ENCODE results near the gene STUM.
"Not testable (repeated sequence)": the region's sequence is repeated elsewhere in the genome, so short reads cannot be mapped to it uniquely, and the experiment has no call there.

STUM gene

GRCh38 chr1:226598455-226598849 lies 49.9 kb downstream of the STUM start:
- FAIRE-seq (no peak), DNase-seq (ENCODE audit: insufficient read length, low spot score) (no peak)
- TF ChIP-seq CTCF (IDR thresholded peaks at IDR 0.05; ENCODE audit: insufficient read depth, missing control alignments): no peak

GRCh38 chr1:226598955-226599354 lies 50.4 kb downstream of the STUM start:
- not testable (repeated sequence) for DNase-seq (ENCODE audit: insufficient read length, low spot score); FAIRE-seq

- FAIRE-seq: no peak
- no peak for DNase-seq (ENCODE audit: insufficient read length, low spot score)
- TF ChIP-seq CTCF (IDR thresholded peaks at IDR 0.05; ENCODE audit: insufficient read depth, missing control alignments): no peak
Measured at GRCh38 chr1:226599636-226600238, 51.2 kb downstream of the STUM start.

- FAIRE-seq (no peak), DNase-seq (ENCODE audit: insufficient read length, low spot score) (no peak)
Measured at GRCh38 chr1:226600254-226600653, 51.7 kb downstream of the STUM start.

GRCh38 chr1:226601456-226601855 lies 52.9 kb downstream of the STUM start:
- no peak for TF ChIP-seq CTCF (IDR thresholded peaks at IDR 0.05; ENCODE audit: insufficient read depth, missing control alignments)
- DNase-seq (ENCODE audit: insufficient read length, low spot score) (no peak), FAIRE-seq (no peak)

More at GRCh38 chr1:226600254-226600653, 51.7 kb downstream of the STUM start:
- TF ChIP-seq CTCF (IDR thresholded peaks at IDR 0.05; ENCODE audit: insufficient read depth, missing control alignments): no peak

- DNase-seq (ENCODE audit: insufficient read length, low spot score): no peak
- no peak for FAIRE-seq
- TF ChIP-seq CTCF (IDR thresholded peaks at IDR 0.05; ENCODE audit: insufficient read depth, missing control alignments): no peak
Measured at GRCh38 chr1:226602186-226603021, 53.8 kb downstream of the STUM start.

GRCh38 chr1:226603022-226603857 lies 54.7 kb downstream of the STUM start:
- DNase-seq (ENCODE audit: insufficient read length, low spot score) (no peak), FAIRE-seq (no peak)
- no peak for TF ChIP-seq CTCF (IDR thresholded peaks at IDR 0.05; ENCODE audit: insufficient read depth, missing control alignments)
